Thyroid gland (tissue), 4 donors: ENCODE results near the gene RAB31.

Source experiments
- POLR2A ChIP-seq, 2 donors: fragments of 450-650 bp; IDR thresholded peaks; one replicate each; pipeline ENCODE4 v1.6.1; 2017; ENCODE audit warnings: antibody characterized with exemption in 2 of 2, mild to moderate bottlenecking in 2 of 2, moderate library complexity in 1 of 2
- TF ChIP-seq, protein P1 (sequence below), 6 experiments: fragments of 200-600 bp in 3 of 6; fragments of 450-650 bp in 3 of 6; sonication (generic) in 3 of 6; IDR thresholded peaks; one replicate each; pipeline ENCODE4 v1.5.1; 2016 to 2019; ENCODE audit warnings: antibody characterized with exemption in 6 of 6, mild to moderate bottlenecking in 2 of 6, inconsistent platforms in 1 of 6, moderate library complexity in 1 of 6

DNA sequence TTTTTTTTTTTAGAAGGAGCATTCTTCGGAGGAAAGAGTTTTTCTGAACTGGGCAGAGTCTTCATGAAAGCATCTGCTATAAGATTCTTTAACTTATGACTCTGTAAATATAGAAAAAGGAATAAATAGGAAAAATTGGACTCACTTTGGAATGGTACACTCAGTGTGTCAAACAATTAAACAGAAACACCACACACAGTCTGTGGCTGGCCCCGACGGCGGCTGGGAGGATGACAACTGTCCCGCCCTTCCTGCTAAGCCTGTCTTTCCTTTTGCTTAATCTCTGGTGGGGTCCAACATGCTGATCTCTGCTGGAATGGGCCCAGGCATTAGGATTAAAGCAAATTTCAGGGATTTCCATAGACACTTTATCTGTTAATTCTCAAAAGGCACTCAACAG lies 12.5 kb upstream of the RAB31 start:
- TF ChIP-seq, protein P1, sequence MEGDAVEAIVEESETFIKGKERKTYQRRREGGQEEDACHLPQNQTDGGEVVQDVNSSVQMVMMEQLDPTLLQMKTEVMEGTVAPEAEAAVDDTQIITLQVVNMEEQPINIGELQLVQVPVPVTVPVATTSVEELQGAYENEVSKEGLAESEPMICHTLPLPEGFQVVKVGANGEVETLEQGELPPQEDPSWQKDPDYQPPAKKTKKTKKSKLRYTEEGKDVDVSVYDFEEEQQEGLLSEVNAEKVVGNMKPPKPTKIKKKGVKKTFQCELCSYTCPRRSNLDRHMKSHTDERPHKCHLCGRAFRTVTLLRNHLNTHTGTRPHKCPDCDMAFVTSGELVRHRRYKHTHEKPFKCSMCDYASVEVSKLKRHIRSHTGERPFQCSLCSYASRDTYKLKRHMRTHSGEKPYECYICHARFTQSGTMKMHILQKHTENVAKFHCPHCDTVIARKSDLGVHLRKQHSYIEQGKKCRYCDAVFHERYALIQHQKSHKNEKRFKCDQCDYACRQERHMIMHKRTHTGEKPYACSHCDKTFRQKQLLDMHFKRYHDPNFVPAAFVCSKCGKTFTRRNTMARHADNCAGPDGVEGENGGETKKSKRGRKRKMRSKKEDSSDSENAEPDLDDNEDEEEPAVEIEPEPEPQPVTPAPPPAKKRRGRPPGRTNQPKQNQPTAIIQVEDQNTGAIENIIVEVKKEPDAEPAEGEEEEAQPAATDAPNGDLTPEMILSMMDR (IDR thresholded peaks at IDR 0.05) = no peak
- no peak for TF ChIP-seq POLR2A (IDR thresholded peaks at IDR 0.05)
